Adrenal gland (tissue), 5 donors: ENCODE measurements around the gene CNTNAP1.

ENCODE experiments used
- POLR2A ChIP-seq, 2 donors: fragments of 450-650 bp; IDR thresholded peaks; one replicate each; pipeline ENCODE4 v1.6.1; 2017; ENCODE audit warnings: antibody characterized with exemption in 2 of 2, mild to moderate bottlenecking in 2 of 2, moderate library complexity in 1 of 2
- TF ChIP-seq, protein P1 (sequence below), 6 experiments: fragments of 450-650 bp in 4 of 6; fragments of 200-600 bp in 2 of 6; sonication (generic) in 1 of 6; IDR thresholded peaks; 1 replicate in 5 of 6; 2 replicates in 1 of 6; pipeline versions ENCODE4 v1.5.1 to v1.8.0; 2016 to 2021; ENCODE audit warnings: antibody characterized with exemption in 6 of 6, mild to moderate bottlenecking in 2 of 6, moderate library complexity in 1 of 6
- donor health status: DM: no; HTN: no; CAD: no.

- TF ChIP-seq, protein P1, sequence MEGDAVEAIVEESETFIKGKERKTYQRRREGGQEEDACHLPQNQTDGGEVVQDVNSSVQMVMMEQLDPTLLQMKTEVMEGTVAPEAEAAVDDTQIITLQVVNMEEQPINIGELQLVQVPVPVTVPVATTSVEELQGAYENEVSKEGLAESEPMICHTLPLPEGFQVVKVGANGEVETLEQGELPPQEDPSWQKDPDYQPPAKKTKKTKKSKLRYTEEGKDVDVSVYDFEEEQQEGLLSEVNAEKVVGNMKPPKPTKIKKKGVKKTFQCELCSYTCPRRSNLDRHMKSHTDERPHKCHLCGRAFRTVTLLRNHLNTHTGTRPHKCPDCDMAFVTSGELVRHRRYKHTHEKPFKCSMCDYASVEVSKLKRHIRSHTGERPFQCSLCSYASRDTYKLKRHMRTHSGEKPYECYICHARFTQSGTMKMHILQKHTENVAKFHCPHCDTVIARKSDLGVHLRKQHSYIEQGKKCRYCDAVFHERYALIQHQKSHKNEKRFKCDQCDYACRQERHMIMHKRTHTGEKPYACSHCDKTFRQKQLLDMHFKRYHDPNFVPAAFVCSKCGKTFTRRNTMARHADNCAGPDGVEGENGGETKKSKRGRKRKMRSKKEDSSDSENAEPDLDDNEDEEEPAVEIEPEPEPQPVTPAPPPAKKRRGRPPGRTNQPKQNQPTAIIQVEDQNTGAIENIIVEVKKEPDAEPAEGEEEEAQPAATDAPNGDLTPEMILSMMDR (IDR thresholded peaks at IDR 0.05) = no peak
- no peak for TF ChIP-seq POLR2A (IDR thresholded peaks at IDR 0.05)
Observed at GRCh38 chr17:42647778-42648177, 34.6 kb upstream of the CNTNAP1 start.
